Measurements from ENCODE around the gene VPS37C.

- TF ChIP-seq, protein P1, sequence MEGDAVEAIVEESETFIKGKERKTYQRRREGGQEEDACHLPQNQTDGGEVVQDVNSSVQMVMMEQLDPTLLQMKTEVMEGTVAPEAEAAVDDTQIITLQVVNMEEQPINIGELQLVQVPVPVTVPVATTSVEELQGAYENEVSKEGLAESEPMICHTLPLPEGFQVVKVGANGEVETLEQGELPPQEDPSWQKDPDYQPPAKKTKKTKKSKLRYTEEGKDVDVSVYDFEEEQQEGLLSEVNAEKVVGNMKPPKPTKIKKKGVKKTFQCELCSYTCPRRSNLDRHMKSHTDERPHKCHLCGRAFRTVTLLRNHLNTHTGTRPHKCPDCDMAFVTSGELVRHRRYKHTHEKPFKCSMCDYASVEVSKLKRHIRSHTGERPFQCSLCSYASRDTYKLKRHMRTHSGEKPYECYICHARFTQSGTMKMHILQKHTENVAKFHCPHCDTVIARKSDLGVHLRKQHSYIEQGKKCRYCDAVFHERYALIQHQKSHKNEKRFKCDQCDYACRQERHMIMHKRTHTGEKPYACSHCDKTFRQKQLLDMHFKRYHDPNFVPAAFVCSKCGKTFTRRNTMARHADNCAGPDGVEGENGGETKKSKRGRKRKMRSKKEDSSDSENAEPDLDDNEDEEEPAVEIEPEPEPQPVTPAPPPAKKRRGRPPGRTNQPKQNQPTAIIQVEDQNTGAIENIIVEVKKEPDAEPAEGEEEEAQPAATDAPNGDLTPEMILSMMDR (IDR thresholded peaks at IDR 0.05 in 8 of 11, conservative IDR thresholded peaks at IDR 0.05 in 3 of 11) = no peak
- no peak for TF ChIP-seq POLR2AphosphoS5 (IDR thresholded peaks at IDR 0.05)
These were observed 13.0 kb upstream of the VPS37C start for GRCh38 chr11:61174273-61174672.
